Keratinocyte (primary cell): ENCODE measurements around the gene GZMM.

ENCODE experiments used
- CTCF ChIP-seq, 3 experiments: IDR thresholded peaks in 1 of 3; conservative IDR thresholded peaks in 1 of 3; optimal IDR thresholded peaks in 1 of 3; 2 replicates in 2 of 3; 3 replicates in 1 of 3; pipeline versions ENCODE3 to v1.5.1; 2011; ENCODE audit warnings: low read length in 3 of 3, mild to moderate bottlenecking in 3 of 3, moderate library complexity in 2 of 3, control low read depth in 1 of 3, inconsistent platforms in 1 of 3; ENCODE audit not compliant: insufficient read depth in 2 of 3; ENCODE audit errors: extremely low read depth in 1 of 3
- EZH2 ChIP-seq: IDR thresholded peaks from one replicate; pipeline ENCODE4 v1.6.1; 2012; ENCODE audit warnings: inconsistent platforms, mild to moderate bottlenecking, low read length, moderate library complexity

GRCh38 chr19:522726-523125 is 21.1 kb upstream of the GZMM start:
- no peak for TF ChIP-seq EZH2
- no peak for TF ChIP-seq CTCF (optimal IDR thresholded peaks at IDR 0.05 in 1 of 3, IDR thresholded peaks at IDR 0.05 in 1 of 3, conservative IDR thresholded peaks at IDR 0.05 in 1 of 3; ENCODE audit: extremely low read depth in 1 of 3, insufficient read depth in 2 of 3, low read length in 3 of 3)
